Motor neuron (in vitro differentiated cells): ENCODE results near the gene SMPDL3B. TPM values are rescaled to one million over a fixed set of nuclear protein-coding genes. Genes with fewer than 3 reads are reported as not detected.

ENCODE experiments used
- ATAC-seq, 8 experiments: fragments of 200-7000 bp; cut with Tn5 transposase; replicated peaks in 6 of 8; 2 replicates each; pipeline ENCODE4 v1.8.0; 2021; ENCODE audit warnings: mild to moderate bottlenecking in 8 of 8, moderate library complexity in 8 of 8
- H3K27ac ChIP-seq, 2 donors: fragments of 250-450 bp; sonication (Bioruptor Pico); 2 replicates each; pipeline ENCODE4 v1.9.0; 2021; ENCODE audit warnings: antibody characterized with exemption in 2 of 2, mild to moderate bottlenecking in 2 of 2, moderate library complexity in 1 of 2
- H3K4me1 ChIP-seq, 2 donors: fragments of 250-450 bp; sonication (Bioruptor Pico); replicated peaks in 1 of 2; 2 replicates each; pipeline ENCODE4 v1.6.1; 2021; ENCODE audit warnings: antibody characterized with exemption in 2 of 2, mild to moderate bottlenecking in 2 of 2, moderate library complexity in 1 of 2
- H3K4me3 ChIP-seq, 5 donors: fragments of 250-450 bp; sonication (Bioruptor Pico); 2 replicates each; pipeline ENCODE4 v1.9.0; 2021; ENCODE audit warnings: antibody characterized with exemption in 5 of 5, mild to moderate bottlenecking in 5 of 5, moderate library complexity in 4 of 5
- WGBS, 10 experiments: fragments of 450-650 bp; shearing (Covaris generic); methylation state at CpG; one replicate each; pipeline ENCODE4 v1.0.0; 2022; 5-methylcytosine and 5-hydroxymethylcytosine counted together
- in situ Hi-C, 9 experiments: fragments of 400-800 bp; cut with MboI; loops; one replicate each; pipeline ENCODE4 v1.15.0; 2021; ENCODE audit warnings: low sequenced_read_pairs in 9 of 9, low pct_unique_long_range_greater_than_20kb in 2 of 9; ENCODE audit not compliant: unreplicated experiment in 9 of 9
- total RNA-seq, 8 experiments: library from RNA; unstranded; fragments of 300-600 nt; gene quantifications; 2 replicates each; pipeline versions ENCODE4 v1.2.3 to v1.2.4, GENCODE V29; 2022

Gene SMPDL3B
- total RNA-seq, 8 experiments from 2014 or later = 0.17 to 0.52 (median 0.25) TPM; not detected in 4

DNA sequence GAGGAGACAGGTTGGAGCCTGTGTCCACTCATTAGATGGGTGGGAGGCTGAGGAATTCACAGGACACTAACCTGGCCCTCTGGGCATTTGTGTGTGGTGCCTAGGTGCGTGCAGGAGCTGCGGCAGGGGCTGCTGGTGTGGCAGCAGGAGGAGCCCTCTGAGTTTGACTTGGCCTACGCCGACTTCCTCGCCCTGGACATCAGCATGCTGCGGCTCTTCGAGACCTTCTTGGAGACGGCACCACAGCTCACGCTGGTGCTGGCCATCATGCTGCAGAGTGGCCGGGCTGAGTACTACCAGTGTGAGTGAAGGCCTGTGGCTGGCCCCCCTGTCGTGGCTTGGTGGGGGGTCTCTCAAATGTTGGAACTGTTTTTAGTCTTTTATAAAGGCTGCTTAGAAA, 28.6 kb downstream of the SMPDL3B start:
- in situ Hi-C loops = loop anchor here in 1 of 9 experiments (25.0 kb wide), 1 partner anchor 101 kb away; the partner anchor contains the start of gene THEMIS2
- H3K4me1 ChIP-seq = peaks cover 0 to 4% of the 10 kb centered on the region in 2 donors
- no peak overlapping the region for H3K27ac ChIP-seq
- no peak overlapping the region for H3K4me3 ChIP-seq
- 90 to 95% methylated on average over 2 to 7 of the region's 11 CpGs; no CpG with 5 or more reads in 8 of the 10 experiments for WGBS, 10 experiments
- no peak for ATAC-seq

- no peak overlapping the region for H3K4me3 ChIP-seq
- no peak overlapping the region for H3K27ac ChIP-seq
- in situ Hi-C loops = loop anchor here in 1 of 9 experiments (25.0 kb wide), 1 partner anchor 104 kb away; the partner anchor contains the start of gene THEMIS2
- peaks cover 0 to under 1% of the 10 kb centered on the region in 2 donors for H3K4me1 ChIP-seq
- 86 to 100% (median 94%) methylated on average over 2 to 19 of the region's 24 CpGs; no CpG with 5 or more reads in 2 of the 10 experiments for WGBS, 10 experiments
- no peak for ATAC-seq
These were observed 31.8 kb downstream of the SMPDL3B start for GRCh38 chr1:27966402-27967105.

GRCh38 chr1:27967106-27967883, 32.5 kb downstream of the SMPDL3B start:
- H3K4me3 ChIP-seq = no peak overlapping the region
- 60 to 100% (median 95%) methylated on average over 1 to 11 of the region's 12 CpGs; no CpG with 5 or more reads in 3 of the 10 experiments for WGBS, 10 experiments
- peaks cover 0 to 8% of the 10 kb centered on the region in 2 donors for H3K4me1 ChIP-seq
- no peak overlapping the region for H3K27ac ChIP-seq
- in situ Hi-C loops = loop anchor here in 1 of 9 experiments (25.0 kb wide), 1 partner anchor 105 kb away; the partner anchor contains the start of gene THEMIS2
- no peak for ATAC-seq

DNA sequence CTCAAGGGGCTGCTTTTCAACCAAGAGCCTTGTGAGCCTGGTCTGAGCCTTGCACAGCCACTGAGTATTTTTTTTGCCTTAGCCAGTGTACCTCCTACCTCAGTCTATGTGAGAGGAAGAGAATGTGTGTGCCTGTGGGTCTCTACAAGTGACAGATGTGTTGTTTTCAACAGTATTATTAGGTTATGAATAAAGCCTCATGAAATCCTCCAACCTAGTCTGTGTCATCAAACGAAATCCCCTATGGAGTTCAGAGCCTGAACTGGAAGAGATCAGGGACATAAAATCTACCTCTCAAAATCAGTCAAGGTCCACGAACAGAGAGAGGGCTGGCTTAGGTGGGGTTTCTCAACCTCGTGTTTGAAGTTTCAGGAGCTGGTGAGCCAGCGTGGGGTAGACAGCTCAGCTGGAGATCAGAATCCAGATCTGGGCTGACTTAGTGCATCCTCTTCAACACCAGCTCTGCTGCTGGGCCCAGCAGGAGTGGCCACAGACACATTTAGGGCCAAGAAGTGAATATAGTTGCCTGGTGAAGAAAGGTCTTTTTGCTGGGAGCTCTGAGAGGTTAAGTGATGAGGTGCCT, 33.2 kb downstream of the SMPDL3B start:
- Histone ChIP-seq H3K4me3 (no peak overlapping the region), H3K4me1 (peaks cover 0 to 8% of the 10 kb centered on the region in 2 donors), H3K27ac (no peak overlapping the region)
- in situ Hi-C loops = loop anchor here in 1 of 9 experiments (25.0 kb wide), 1 partner anchor 106 kb away; the partner anchor contains the start of gene THEMIS2
- ATAC-seq = no peak
- WGBS, 10 experiments = 49 to 96% (median 84%) methylated on average over 3 to 4 of the region's 4 CpGs; no CpG with 5 or more reads in 4 of the 10 experiments

- Histone ChIP-seq H3K4me1 (peaks cover 0 to 8% of the 10 kb centered on the region in 2 donors), H3K4me3 (no peak overlapping the region), H3K27ac (no peak overlapping the region)
- peak in 2 of 8 experiments; percentile 67 to 71 for ATAC-seq
- WGBS, 10 experiments = 0 to 100% (median 76%) methylated on average over 1 to 3 of the region's 3 CpGs; no CpG with 5 or more reads in 2 of the 10 experiments
- in situ Hi-C loops = loop anchor here in 1 of 9 experiments (25.0 kb wide), 1 partner anchor 106 kb away; the partner anchor contains the start of gene THEMIS2
These were observed 33.9 kb downstream of the SMPDL3B start for GRCh38 chr1:27968692-27969091.

DNA sequence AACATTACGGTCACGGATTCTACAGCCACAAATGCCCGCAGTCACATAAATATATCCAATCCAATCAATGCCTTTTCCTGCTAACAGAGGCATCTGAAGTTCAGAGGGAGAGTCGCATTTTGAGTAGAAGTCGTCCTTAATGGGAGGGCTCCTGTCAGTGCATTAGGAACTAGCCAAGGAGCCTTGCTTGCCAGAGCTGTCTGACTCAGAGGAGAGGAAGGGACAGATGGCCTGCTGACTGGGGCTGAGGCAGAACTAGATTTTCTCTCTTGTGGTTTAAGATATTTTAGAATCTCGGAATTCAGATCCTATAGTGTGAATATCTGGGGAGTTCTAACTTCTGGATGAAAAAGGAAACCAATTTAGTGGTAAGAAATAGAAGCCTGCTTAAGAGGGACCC, 35.6 kb downstream of the SMPDL3B start:
- H3K4me1 ChIP-seq = peaks cover 0 to 8% of the 10 kb centered on the region in 2 donors
- peak in 2 of 8 experiments; percentile 72 to 87 for ATAC-seq
- in situ Hi-C loops = loop anchor here in 2 of 9 experiments (10.0 to 25.0 kb wide), 2 partner anchors 106 to 108 kb away; partner anchors contain the start of gene THEMIS2 (in 1 of the 2)
- WGBS, 10 experiments = 0 to 100% (median 83%) methylated on average over 1 to 6 of the region's 6 CpGs; no CpG with 5 or more reads in 1 of the 10 experiments
- H3K27ac ChIP-seq = no peak overlapping the region
- H3K4me3 ChIP-seq = no peak overlapping the region

DNA sequence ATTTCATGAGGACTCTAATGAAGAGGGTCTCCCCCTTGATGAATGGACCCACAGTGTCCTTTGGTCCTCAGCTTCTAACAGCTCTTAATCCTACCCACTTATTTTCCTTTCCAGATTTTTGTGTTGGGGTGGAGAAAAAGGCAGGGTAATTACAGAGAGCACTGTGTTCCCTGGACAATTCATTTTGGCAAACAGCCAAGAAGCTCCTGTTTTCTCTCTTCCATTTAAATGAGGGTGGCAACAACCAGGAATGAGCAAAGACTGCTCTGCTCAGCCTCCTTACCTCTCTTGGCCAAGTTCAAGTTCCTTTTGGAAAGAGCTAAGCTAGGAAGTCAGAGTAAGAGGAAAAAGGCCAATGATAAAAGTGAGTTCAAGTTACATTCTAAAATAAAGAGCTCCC, 36.9 kb downstream of the SMPDL3B start:
- in situ Hi-C loops = loop anchor here in 2 of 9 experiments (10.0 to 25.0 kb wide), 2 partner anchors 107 to 109 kb away; partner anchors contain the start of gene THEMIS2 (in 1 of the 2)
- peaks cover 0 to 8% of the 10 kb centered on the region in 2 donors for H3K4me1 ChIP-seq
- ATAC-seq = peak in 7 of 8 experiments; percentile 23 to 64 (median 41)
- H3K27ac ChIP-seq = no peak overlapping the region
- H3K4me3 ChIP-seq = no peak overlapping the region

DNA sequence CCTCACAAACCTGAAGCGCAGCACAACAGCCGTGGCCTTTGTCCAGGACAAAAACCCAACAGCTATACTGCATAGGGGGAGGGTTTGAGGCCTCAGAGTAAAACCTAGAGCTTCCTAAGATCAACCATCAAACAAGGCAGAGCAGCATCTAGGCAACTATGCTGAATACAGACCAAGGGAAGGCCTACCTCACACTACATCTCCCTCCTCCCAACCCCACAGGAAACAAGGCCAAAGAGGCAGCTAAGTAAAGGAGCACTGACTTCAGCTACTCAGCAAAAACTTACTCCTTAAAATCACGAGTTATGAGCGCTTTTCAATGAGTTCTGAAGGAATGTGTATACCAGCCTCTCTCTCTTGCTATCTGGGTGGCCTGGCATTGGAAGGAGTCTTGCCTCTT, 37.3 kb downstream of the SMPDL3B start:
- H3K4me1 ChIP-seq = peaks cover 0 to 8% of the 10 kb centered on the region in 2 donors
- H3K4me3 ChIP-seq = no peak overlapping the region
- WGBS, 10 experiments = 67 to 100% (median 91%) methylated on average over 1 to 4 of the region's 4 CpGs; no CpG with 5 or more reads in 2 of the 10 experiments
- in situ Hi-C loops = loop anchor here in 2 of 9 experiments (10.0 to 25.0 kb wide), 2 partner anchors 107 to 110 kb away; partner anchors contain the start of gene THEMIS2 (in 1 of the 2)
- H3K27ac ChIP-seq = no peak overlapping the region
- ATAC-seq = peak in 1 of 8 experiments; percentile 15

- Histone ChIP-seq H3K4me3 (no peak overlapping the region), H3K4me1 (peaks cover 0 to 8% of the 10 kb centered on the region in 2 donors), H3K27ac (no peak overlapping the region)
- in situ Hi-C loops = loop anchor here in 2 of 9 experiments (10.0 to 25.0 kb wide), 2 partner anchors 109 to 112 kb away; partner anchors contain the start of gene THEMIS2 (in 1 of the 2)
- peak in 1 of 8 experiments; percentile 29 for ATAC-seq
- WGBS, 10 experiments = 76 to 100% (median 88%) methylated on average over 2 to 4 of the region's 4 CpGs; no CpG with 5 or more reads in 1 of the 10 experiments
These were observed 39.1 kb downstream of the SMPDL3B start for GRCh38 chr1:27973771-27974416.

GRCh38 chr1:27974417-27974781, 39.6 kb downstream of the SMPDL3B start:
- H3K4me3 ChIP-seq = no peak overlapping the region
- ATAC-seq = peak in 1 of 8 experiments; percentile 73
- in situ Hi-C loops = loop anchor here in 2 of 9 experiments (10.0 to 25.0 kb wide), 2 partner anchors 110 to 112 kb away; partner anchors contain the start of gene THEMIS2 (in 1 of the 2)
- peaks cover 0 to 8% of the 10 kb centered on the region in 2 donors for H3K4me1 ChIP-seq
- no peak overlapping the region for H3K27ac ChIP-seq

GRCh38 chr1:27979151-27979858, 44.5 kb downstream of the SMPDL3B start:
- in situ Hi-C loops = loop anchor here in 1 of 9 experiments (10.0 kb wide), 1 partner anchor 115 kb away; no protein-coding TSS in a partner anchor
- Histone ChIP-seq H3K4me1 (no peaks in the 10 kb centered on the region), H3K27ac (no peak overlapping the region), H3K4me3 (no peak overlapping the region)
- peak in 4 of 8 experiments; percentile 37 to 82 (median 72) for ATAC-seq
- 13 to 100% (median 100%) methylated on average over 1 of the region's 1 CpG; no CpG with 5 or more reads in 2 of the 10 experiments for WGBS, 10 experiments
